Heart right ventricle (tissue), 16 donors: Measurements from ENCODE around the gene ITSN1. TPM values are rescaled to one million over a fixed set of nuclear protein-coding genes. Genes with fewer than 3 reads are reported as not detected.

ENCODE experiments used
- ATAC-seq, 8 donors: fragments of 200-7000 bp; cut with Tn5 transposase; one replicate each; pipeline ENCODE4 v1.9.1; 2020; ENCODE audit warnings: mild to moderate bottlenecking in 8 of 8, moderate library complexity in 8 of 8, moderate number of reproducible peaks in 1 of 8
- DNase-seq, 2 donors: peaks; one replicate each; pipeline ENCODE4 v3.0.0-alpha.2; 2020
- H3K27ac ChIP-seq, 10 donors: fragments of 200-600 bp; sonication (generic) in 2 of 10; one replicate each; pipeline versions ENCODE4 v1.5.0 to v1.8.0; 2020 to 2022; ENCODE audit warnings: mild to moderate bottlenecking in 3 of 10
- H3K27me3 ChIP-seq, 7 donors: fragments of 200-600 bp; one replicate each; pipeline ENCODE4 v1.8.0; 2021 to 2022; ENCODE audit warnings: mild to moderate bottlenecking in 2 of 7
- H3K36me3 ChIP-seq, 9 donors: fragments of 200-600 bp; sonication (generic) in 1 of 9; one replicate each; pipeline versions ENCODE4 v1.5.0 to v1.8.0; 2020 to 2022; ENCODE audit warnings: mild to moderate bottlenecking in 2 of 9
- H3K4me1 ChIP-seq, 9 donors: fragments of 200-600 bp; sonication (generic) in 1 of 9; one replicate each; pipeline versions ENCODE4 v1.5.0 to v1.8.0; 2020 to 2022; ENCODE audit warnings: mild to moderate bottlenecking in 4 of 9
- H3K4me3 ChIP-seq, 10 donors: fragments of 200-600 bp; sonication (generic) in 2 of 10; one replicate each; pipeline versions ENCODE4 v1.5.0 to v1.8.0; 2020 to 2022; ENCODE audit warnings: mild to moderate bottlenecking in 7 of 10, moderate library complexity in 2 of 10
- H3K9me3 ChIP-seq, 11 donors: fragments of 200-600 bp in 10 of 11; sonication (generic) in 2 of 11; one replicate each; pipeline versions ENCODE4 v1.5.0 to v1.8.0; 2013 to 2022; ENCODE audit warnings: mild to moderate bottlenecking in 2 of 11, control low read depth in 1 of 11, moderate library complexity in 1 of 11
- WGBS, 2 donors: extraction: QIAGEN DNeasy Blood & Tissue Kit; methylation state at CpG; one replicate each; pipeline ENCODE4 v1.1.7; 2013; ENCODE audit warnings: inconsistent platforms in 1 of 2; 5-methylcytosine and 5-hydroxymethylcytosine counted together
- intact Hi-C, 10 donors: fragments of 100-400 bp; cut with DNase I; formaldehyde crosslinking; loops; one replicate each; pipeline versions ENCODE4 v1.11.1 to v1.14.2; 2022
- polyA plus RNA-seq, 2 donors: library from polyadenylated mRNA; stranded (reverse); fragments of 200-250 nt; gene quantifications; one replicate each; pipeline ENCODE4 v1.2.3, GENCODE V29; 2013
- total RNA-seq, 10 donors: library from RNA; stranded (reverse); fragmentation: NEBNext Ultra II Directional in 3 of 10; extraction: Animal tissue kit (Norgen Biotek cat#: 25700) in 3 of 10; gene quantifications; one replicate each; pipeline versions ENCODE4 v1.2.1 to v1.2.4, GENCODE V29; 2021 to 2023
- TF ChIP-seq, protein P1 (sequence below), 9 donors: fragments of 200-600 bp; sonication (generic) in 2 of 9; IDR thresholded peaks; one replicate each; pipeline versions ENCODE4 v1.5.0 to v1.8.0; 2021 to 2022; ENCODE audit warnings: antibody characterized with exemption in 9 of 9, mild to moderate bottlenecking in 5 of 9, moderate library complexity in 1 of 9
- donor health status: Arrhythmogenic right ventricular cardiomyopathy.
- donor health status: ischemic (EF 13 %, LVEDD 7.1; RV severe dilation, severe dysfunction).
- donor health status: healthy with polysubstance abuse.
- donor health status: DM: no; HTN: yes; CAD: no.
- donor health status: DM: no; HTN: no; CAD: no.
- donor health status: ischemic (EF 25% LVEDD 6.9; RV normal size, moderate dysfunction).
- donor health status: ischemic (EF 25% LVEDD 5.7; RV mildly dilated, moderate dysfunction).
- donor health status: healthy.
- donor health status: DM: yes; HTN: yes; CAD: no.
- donor health status: Ischemic cardiomyopathy.
- donor health status: ischemic (EF 35%, LVEDD 5.7; RV mildly dilated, moderate dysfunction).
- donor health status: nonischemic (EF 11% LVEDD 7.7; RV severe dilation, severe dysfunction).
- donor health status: DM: yes; HTN: yes; CAD: no.
- donor health status: PGD.
- donor health status: ischemic (EF 29% LVEDD 5.4; RV normal size, mild dysfunction).
- donor health status: nonischemic (EF 23%, LVEDD 6.1; RV moderate dilation, normal function).

The ITSN1 gene
- total and polyA plus RNA-seq, 12 donors, result 14.6 to 47.3 (median 32.3) TPM

DNA sequence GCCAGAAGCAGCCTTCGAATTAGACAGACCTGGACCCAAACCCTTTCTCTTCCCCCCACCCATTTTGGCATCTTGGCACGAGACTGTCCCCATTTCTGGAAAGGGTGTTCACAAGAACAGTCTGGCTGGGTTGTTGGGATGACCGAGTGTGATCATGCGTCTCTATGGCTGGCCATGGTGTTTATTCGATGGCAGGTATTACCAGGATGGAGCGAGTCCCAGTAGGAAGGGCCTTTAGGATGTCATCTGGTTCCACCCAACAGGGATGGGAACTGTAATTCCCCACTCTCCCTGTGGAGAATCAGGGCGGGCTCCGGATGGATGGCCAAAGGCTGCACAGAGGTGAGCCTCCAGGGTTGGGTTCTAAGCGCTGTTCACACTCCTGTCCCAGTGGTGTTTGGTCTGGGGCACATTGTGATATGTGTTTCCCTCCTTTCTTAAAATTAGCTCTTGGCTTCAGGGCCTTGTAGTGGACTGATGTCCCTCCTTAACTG lies 306.7 kb downstream of the ITSN1 start:
- Histone ChIP-seq H3K4me3 (no peak overlapping the region), H3K9me3 (peaks cover 0 to 10% (median 0%) of the 10 kb centered on the region in 11 donors), H3K36me3 (no peaks in the 10 kb centered on the region), H3K4me1 (peaks cover 0 to 52% (median 8%) of the 10 kb centered on the region in 9 donors), H3K27ac (peak overlapping the region in 1 of 10 donors; percentile 84), H3K27me3 (no peaks in the 10 kb centered on the region)
- WGBS, 2 donors, result 89 to 92% methylated on average over 9 of the region's 9 CpGs
- TF ChIP-seq, protein P1, sequence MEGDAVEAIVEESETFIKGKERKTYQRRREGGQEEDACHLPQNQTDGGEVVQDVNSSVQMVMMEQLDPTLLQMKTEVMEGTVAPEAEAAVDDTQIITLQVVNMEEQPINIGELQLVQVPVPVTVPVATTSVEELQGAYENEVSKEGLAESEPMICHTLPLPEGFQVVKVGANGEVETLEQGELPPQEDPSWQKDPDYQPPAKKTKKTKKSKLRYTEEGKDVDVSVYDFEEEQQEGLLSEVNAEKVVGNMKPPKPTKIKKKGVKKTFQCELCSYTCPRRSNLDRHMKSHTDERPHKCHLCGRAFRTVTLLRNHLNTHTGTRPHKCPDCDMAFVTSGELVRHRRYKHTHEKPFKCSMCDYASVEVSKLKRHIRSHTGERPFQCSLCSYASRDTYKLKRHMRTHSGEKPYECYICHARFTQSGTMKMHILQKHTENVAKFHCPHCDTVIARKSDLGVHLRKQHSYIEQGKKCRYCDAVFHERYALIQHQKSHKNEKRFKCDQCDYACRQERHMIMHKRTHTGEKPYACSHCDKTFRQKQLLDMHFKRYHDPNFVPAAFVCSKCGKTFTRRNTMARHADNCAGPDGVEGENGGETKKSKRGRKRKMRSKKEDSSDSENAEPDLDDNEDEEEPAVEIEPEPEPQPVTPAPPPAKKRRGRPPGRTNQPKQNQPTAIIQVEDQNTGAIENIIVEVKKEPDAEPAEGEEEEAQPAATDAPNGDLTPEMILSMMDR (IDR thresholded peaks at IDR 0.05), result no peak
- ATAC-seq (peak in 1 of 8 donors; percentile 7), DNase-seq (no peak)
- intact Hi-C loops, result loop anchor here in 2 of 10 donors (10.0 kb wide), 2 partner anchors 76 to 386 kb away; no protein-coding TSS in a partner anchor

Other genes with a start within 250 kb of the ITSN1 start
- 10 to 100 TPM; 29.2 to 71.3 (median 36.3) TPM for gene IFNGR2, start 239.1 kb upstream of the ITSN1 start, total RNA-seq
- 10 to 100 TPM; 27.4 to 34.3 TPM for gene IFNGR2, start 239.1 kb upstream of the ITSN1 start, polyA plus RNA-seq
- gene TMEM50B, start 162.5 kb upstream of the ITSN1 start, total RNA-seq, result 10 to 100 TPM; 26.7 to 40.7 (median 29.6) TPM
- gene TMEM50B, start 162.5 kb upstream of the ITSN1 start, polyA plus RNA-seq, result 10 to 100 TPM; 43.3 to 71.4 TPM
- gene DNAJC28, start 150.8 kb upstream of the ITSN1 start, total RNA-seq, result 10 to 100 TPM in 1 of 10 donors, 1 to 10 TPM in 9; 4.5 to 10.1 (median 6.9) TPM
- 1 to 10 TPM; 2.2 to 4.2 TPM for gene DNAJC28, start 150.8 kb upstream of the ITSN1 start, polyA plus RNA-seq
- 10 to 100 TPM; 30.7 to 52.6 (median 46.3) TPM for gene GART, start 100.4 kb upstream of the ITSN1 start, total RNA-seq
- gene GART, start 100.4 kb upstream of the ITSN1 start, polyA plus RNA-seq, result 10 to 100 TPM; 11.3 to 26.0 TPM
- 100 to 1,000 TPM; 137 to 176 (median 156) TPM for gene SON, start 99.5 kb upstream of the ITSN1 start, total RNA-seq
- 100 to 1,000 TPM in 1 of 2 donors, 10 to 100 TPM in 1; 53.6 to 235 TPM for gene SON, start 99.5 kb upstream of the ITSN1 start, polyA plus RNA-seq
- gene DONSON, start 53.8 kb upstream of the ITSN1 start, total RNA-seq, result 1 to 10 TPM; 3.3 to 6.9 (median 5.5) TPM
- 10 to 100 TPM; 13.2 to 17.9 TPM for gene DONSON, start 53.8 kb upstream of the ITSN1 start, polyA plus RNA-seq
- 10 to 100 TPM; 19.0 to 29.8 (median 26.0) TPM for gene CRYZL1, start 760 bp upstream of the ITSN1 start, total RNA-seq
- gene CRYZL1, start 760 bp upstream of the ITSN1 start, polyA plus RNA-seq, result 10 to 100 TPM; 15.3 to 31.8 TPM